NCI-H1694 treated with DMSO at 0.1 percent for 48 hours (cell line): ENCODE measurements around the gene TSPAN18.

Source experiments
- DNase-seq: peaks from one replicate; lab custom pipeline; 2025; lab: John Stamatoyannopoulos, UW

TSPAN18 gene

DNA sequence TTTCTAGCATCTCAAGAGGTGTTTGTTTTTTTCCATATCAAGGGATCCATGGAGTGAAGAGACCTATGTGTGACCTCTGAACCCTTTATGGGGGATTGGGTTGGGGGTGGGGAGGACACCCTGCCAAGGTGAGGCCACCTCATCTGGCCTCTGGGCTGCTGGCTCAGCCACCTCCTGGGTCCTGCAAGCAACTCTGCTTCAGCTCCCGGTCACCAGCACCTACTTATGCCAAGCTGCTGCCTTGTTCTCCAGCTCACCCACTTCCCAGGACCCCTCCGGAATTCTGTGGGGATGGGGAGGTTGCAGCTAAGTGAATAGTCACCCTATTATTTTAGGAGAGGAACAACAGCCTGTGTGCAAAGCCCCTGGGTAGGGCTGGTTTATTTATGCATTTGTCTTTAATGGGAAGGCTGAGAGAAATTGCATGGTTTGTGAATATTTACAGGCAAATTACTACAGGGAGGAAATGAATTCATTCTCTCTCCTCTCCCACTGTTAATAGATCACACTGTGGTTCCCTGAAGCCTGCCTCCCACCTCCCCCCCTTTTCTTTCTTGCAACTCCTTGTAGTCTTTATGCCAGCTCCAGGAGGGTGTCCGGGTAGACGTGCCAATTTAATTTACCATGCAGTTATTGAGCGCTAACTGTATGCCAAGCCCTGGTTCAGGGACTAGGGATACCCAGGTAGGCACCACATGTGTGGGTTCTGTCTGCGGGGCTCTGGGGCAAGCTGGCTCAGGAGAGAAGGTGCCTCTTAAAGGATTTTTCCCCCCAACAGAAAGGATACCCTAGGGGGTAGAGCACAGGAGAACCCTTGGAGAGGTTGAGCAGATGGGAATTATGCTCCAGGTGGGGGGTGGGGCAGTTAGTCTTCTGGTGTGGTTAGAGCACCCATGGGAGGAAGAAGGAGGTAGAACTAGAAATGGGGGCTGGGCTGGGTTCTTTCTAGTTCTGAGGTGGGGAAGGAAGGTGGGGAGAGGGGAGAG is 50.7 kb downstream of the TSPAN18 start:
- DNase-seq: no peak

DNA sequence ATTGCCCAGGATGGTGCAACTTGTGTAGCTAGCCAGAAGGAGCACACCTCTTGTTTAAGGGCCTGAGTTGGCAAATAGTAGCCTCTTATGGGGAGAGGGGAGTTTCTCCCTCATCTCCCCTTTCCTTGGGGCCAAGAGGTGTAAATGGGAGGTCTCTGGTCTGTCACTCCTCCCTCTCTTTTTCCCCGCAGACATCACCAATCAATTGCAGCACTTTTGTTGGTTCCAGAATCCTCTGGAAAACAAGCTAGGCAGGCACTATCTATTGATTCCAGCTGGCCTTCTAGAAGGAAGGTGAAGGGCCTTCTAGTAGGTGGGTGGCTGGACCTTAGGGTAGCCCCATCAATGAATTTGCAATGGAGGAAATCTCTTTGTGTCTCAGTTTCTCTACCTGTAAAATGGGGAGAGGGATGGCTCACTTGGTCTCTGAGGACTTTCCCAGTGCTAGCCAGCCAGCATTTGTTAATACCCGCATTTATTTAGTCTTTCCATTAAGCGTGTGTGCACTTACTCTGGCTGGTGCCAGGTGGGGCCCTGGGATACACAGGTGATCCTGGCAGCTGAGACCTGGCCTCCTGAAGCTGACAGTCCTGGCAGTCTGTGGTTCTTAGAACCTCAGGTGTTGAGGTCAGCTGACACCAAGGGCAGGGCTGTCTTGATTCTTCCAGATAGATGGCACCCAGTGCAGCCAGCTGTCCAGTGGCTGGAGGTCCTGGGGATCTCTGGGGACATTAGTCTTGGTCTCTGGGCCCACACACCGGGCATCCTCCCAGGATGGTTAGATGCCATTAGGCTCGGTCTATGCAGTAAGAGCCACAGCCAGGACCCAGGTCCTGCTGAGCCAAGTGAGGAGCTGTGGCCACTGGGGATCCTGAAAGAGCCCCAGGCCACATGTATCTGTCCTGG is 51.7 kb downstream of the TSPAN18 start:
- no peak for DNase-seq

DNA sequence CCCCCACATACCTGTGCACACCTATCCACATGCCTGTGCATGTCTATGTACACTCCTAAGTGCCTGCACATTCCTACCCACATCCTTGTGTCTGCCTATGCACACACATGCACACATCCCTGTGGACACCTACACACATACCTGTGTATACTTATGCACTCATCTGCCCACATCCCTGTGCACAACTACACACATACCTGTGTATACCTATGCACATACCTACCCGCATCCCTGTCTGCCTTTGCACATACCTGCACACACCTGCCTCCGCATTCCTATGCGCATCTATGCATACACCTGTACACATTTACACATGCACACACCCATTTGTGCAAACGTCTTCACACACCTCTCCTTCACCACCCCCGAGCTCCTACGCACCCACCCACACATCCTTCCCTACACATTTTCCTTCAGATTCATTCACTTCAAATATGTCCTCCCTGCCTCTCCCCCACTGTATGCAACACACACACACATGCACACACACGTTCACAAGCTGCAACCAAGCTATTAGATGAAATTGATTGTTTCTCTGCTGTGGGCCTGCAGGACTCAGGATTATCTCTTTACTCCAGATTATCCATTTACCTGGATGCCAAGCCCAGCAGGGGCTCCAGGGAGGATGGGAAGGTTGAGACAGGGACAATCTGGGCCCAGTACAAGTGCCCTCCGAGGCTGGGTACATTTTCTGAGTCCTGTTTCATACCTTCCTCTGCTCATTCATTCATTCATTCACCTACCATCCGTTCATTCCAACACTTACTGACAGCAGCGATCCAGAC is 53.2 kb downstream of the TSPAN18 start:
- DNase-seq: no peak

DNA sequence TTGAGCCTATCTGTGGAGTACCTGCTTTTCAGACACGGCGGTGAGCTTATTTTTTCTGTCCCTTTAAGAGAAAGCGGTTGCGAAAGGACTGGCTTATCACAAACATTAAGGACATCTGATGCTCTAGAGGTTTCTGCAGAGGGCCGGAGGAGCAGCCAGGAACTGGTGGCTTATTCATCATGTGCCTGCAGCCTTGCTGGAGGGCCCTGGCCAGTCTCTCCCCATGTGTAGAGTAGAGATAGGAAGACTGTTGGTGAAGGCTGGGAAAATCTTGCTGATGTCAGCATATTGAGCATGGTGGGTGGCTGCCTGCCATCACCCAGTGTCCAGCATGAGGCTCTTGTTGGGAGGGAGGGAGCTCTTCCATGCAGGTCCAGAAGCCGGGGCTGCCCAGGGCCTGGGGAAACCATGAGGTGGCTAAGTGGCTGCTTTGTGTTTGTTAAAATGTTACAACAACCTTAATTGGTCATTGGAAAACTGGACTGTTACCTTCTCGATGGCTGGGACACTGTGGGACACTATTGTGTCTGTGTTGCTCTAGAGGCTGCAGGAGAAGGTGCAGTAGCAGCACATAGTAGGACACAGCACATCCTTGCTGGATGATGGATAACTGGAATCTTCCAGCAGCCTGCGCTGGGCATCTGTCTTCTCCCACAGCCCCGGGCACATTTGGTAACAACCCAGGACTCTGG is 54.3 kb downstream of the TSPAN18 start:
- no peak for DNase-seq

DNA sequence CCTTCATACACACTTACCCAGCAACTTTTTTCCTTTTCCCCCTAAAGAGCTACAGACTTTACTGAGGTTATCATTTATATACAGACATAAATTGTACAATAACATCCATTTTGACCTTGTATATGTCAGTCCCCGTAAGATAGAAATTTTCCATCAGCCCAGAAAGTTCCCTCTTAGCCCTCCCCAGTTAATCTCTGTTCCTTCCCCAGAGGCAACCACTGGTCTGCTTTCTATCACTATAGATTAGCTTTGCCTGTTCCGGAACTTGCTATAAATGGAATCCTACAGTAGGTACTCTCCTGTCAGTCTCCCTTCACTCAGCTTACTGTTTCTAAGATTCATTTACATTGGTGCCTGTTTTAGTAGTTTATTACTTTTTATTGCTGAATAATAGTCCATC is 54.9 kb downstream of the TSPAN18 start:
- no peak for DNase-seq

DNA sequence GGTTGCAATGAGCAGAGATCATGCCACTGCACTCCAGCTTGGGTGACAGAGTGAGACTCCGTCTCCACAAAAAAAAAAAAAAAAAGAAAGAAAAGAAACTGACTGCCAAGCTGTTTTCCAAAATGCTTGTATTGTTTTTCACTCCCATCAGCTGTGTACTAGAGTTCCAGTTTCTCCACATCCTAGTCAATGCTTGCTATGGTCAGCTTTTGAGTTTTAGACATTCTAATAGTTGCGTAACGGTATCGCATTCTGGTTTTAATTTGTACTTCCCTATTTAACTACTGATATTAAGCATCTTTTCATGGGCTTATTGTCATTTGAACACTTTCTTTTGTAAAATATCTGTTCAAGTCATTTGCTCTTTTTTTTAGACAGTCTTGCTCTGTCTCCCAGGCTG is 55.7 kb downstream of the TSPAN18 start:
- no peak for DNase-seq

DNA sequence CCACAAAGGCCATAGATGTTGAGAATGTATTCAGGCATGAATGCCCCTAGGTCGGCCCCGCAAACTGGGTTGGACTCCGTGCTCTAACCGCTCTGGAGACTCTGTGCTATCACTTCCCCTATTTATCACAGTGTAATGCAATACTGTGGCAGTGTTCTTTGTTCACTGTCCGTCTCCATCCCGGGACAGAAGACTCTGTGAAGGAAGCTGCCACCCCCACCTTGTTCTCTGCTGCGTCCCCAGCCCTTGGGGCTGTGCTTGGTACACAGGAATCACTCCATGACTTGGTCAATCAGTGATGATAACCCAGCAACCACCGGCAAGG is 57.6 kb downstream of the TSPAN18 start:
- no peak for DNase-seq

DNA sequence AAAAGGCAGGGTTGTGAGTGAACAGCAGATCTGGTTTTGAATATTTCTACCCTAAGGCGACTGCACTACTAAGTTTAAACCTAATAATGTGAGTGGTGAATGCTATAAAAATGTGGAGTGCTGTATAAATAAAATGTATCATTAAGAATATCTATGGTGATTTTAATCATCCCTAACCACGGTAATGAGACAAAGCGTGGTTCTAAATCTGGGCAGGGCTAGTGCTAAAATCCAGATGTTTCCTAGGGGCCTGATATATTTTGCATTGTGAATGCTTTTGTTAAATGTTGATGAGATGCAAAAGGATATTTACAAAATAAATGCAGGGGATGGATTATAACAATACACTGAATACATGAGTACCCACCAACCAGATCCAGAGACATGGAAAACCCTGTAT is 58.1 kb downstream of the TSPAN18 start:
- no peak for DNase-seq

DNA sequence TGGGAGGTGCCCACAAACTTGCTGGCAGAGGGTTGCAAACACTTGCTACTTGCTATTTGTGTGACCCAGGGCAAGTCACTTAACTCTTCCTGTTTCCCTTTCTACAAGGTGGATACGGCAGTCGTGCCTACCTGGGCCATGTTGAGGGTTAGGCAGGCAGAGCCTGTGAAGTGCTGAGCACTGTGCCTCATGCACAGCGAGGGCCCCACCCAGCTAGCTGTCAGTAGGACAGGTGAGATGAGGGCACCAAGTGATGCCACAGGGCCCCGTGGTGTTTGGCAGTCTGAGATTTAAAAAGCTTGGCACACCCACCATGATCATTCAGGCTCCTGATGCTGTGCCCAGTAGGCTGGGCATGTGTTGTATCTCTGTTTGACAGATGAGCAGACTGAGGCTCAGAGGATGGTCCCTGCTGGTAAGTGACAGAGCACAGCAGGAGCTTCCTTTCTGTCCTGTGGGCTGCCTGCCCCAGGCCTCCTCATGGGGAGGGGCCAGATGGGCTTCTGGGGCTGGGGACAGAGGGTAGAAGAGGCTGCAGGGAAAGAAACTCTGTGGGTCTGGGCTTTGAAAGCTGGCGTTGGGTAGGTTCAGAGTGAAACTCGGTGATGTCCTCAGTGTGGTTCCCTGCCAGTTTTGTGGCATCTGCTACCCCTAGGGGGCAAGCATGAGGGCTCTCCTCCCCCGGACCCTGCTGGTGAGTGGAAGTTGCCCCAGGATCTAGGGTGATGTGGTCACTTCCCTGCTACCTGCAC is 59.3 kb downstream of the TSPAN18 start:
- peak; percentile 34 for DNase-seq

DNA sequence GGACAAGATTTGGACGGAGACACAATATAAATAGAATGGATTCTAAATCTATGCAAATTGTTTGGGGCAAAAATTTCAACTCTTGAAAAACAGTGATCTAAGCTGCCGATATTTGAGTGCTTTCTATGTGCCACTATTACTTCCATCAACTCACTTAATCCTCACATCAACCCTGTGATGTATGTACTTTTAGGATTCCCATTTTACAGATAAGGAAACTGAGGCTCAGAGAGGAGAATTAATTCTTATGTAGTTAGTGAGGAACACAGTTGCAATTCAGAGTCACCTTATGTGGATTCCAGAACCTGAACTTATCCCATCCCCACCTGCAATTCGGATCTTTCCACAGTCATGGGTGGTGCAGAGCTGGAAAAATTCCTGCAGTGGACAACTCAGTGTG is 60.3 kb downstream of the TSPAN18 start:
- DNase-seq: no peak

DNA sequence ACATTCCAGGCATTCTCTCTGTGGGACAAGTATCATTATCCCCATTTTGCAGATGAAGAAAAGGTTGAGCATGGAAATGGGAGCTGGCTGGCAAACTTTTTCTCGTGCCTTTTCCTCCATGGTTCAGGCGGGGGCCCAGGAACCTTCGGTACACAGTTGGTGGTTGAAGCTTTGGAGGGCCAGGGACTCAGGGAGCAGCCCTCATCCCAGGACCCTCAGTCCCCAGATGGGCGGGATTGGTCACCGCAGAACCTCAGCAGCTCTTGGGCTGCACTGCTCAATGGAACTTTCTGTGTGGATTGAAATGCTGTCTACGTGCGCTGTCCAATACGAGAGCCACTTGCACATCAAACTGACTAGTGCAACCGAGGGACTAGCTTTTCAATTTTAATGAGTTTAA is 61.2 kb downstream of the TSPAN18 start:
- no peak for DNase-seq

DNA sequence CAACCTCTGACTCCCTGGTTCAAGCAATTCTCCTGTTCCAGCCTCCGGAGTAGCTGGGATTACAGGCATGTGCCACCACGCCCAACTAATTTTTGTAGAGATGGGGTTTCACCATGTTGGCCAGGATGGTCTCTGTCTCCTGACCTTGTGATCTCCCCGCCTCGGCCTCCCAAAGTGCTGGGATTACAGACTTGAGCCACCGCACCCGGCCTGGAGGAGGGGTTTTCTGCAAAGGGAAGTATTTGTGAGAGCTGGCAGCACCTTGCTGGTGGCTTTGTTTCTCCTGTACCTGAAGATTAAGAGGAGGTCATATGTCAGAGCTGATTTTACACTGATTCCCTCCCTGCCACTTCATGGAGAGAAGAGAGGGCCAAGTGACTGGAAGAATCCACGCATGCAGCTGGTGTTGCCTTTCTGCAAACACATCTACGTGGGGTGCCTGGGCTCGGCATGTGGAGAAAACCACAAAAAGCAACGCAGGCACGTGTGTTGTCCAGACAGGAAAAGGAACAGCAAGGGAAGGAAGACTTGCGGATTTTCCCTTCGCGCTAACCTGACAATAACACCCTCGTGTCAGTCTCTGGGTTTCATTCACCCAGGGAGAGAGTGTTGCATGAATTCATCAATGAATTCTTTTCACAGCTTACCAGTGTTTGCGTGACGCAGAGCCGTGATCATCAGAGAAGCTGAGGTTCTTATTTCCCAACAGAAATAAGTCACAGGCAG is 61.9 kb downstream of the TSPAN18 start:
- no peak for DNase-seq

DNA sequence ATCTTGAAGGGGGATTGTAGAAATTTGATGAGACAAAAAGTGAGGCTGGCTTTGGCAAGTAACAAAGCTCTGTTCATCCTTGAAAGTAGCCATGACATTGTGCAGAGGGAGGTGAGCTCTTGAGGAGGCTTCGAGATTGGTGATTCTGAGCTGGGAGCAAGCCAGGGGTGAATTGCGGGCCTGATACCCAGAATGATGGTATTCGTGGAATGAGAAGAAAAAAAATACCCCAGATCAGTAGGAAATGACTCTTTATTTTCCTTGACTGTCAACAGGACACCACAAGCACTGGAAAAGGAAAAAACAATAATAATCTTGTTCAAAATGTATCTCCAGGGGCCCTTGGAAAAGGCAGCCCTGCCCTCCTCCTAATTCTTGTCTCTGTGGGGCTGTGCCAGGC is 62.7 kb downstream of the TSPAN18 start:
- no peak for DNase-seq

DNA sequence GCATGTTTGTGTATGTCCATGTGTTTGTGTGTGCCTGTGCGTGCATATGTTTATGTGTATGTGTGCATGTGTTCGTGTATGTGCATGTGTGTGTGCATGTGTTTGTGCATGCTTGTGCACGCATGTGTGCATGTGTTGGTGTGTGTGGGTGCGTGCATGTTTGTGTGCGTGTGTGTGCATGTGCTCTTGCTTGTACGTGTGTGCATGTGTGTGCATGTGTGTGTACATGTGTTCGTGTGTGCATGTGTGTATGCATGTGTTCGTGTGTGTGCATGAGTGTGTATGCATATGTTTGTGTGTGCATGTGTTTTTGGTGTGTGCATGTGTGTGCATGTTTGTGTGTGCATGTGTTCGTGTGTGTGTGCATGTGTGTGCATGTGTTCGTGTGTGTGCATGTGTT is 63.4 kb downstream of the TSPAN18 start:
- no peak for DNase-seq

DNA sequence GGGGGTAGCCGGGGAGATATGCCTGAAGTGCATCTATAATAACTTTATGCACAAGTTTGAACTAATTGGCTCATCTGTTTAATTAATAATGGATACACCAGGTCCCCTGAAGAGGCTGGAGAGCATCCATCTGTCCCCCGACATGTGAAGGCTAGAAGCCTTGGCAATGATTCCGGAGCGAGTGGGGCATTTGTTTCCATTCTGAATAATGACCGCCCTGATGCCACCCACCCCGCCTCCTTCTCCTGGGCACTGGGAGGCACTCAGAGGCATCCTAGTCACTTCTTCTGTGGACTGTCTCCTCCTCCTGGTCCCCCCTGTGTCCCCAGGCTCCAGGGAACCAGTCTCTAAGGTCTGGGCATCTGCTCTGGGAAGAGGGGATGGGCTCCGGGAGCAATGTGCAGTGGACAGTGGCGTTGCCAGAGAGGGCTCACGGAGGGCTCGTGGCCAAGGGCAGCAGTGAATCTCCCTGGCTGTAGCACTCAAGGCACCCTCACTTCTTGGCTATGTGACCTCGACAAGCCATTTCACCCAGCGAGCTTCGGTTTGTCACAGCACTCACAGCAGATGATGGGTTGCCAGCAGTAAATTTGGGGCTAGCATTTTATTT is 64.7 kb downstream of the TSPAN18 start:
- no peak for DNase-seq

DNA sequence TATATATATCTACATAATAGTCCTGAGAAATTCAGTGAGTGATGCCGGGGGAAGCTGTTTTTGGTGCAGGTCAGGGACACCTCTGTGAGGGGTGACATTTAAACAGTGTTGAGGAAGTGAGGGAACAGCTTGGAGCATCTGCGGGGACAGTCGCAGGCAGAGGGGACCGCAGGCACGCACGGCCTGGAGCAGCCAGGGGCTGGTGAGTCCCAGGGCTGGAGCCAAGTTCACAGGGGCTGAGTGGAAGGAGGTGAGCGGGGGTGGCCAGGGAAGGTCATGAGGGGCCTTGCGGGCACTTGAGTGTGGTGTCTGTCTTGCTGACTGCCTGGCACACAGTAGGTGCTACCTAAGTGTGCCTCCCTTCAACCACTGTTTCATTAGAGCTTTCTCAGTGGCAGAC is 65.4 kb downstream of the TSPAN18 start:
- no peak for DNase-seq

DNA sequence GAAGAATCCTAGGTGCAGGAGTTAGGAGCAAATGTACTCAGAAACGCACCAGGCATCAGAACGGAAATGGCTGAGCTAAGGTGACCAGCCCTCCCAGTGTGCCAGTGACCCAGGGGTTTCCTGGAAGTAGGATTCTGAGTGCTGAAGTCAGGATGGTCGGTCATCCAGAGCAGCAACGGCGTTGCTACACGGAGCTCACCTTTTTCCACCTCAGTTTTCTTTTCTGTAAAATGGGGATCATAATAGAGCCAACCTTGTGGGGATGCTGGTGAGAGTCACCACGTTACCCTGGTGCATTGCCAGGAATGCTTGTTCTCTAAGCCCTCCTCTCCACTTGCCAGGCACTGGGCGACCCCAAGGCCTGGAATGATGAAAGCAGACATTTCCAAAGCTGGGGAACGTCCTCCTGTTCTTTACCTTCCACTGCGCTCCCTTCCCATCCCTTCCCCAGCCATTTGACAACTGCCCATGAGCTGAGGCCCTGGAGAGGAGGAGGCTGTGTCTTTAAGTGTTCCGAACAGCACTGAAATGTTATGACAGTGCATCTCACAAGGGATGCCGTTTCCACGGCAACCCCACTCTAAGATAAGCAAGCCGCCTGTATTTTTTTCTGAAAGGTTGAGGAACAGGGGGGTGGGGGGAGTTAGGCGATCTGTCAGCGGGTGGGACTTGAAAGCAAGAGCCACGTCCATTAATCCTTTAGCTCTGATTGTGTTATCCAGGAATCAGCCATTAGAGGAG is 66.8 kb downstream of the TSPAN18 start:
- DNase-seq: no peak

DNA sequence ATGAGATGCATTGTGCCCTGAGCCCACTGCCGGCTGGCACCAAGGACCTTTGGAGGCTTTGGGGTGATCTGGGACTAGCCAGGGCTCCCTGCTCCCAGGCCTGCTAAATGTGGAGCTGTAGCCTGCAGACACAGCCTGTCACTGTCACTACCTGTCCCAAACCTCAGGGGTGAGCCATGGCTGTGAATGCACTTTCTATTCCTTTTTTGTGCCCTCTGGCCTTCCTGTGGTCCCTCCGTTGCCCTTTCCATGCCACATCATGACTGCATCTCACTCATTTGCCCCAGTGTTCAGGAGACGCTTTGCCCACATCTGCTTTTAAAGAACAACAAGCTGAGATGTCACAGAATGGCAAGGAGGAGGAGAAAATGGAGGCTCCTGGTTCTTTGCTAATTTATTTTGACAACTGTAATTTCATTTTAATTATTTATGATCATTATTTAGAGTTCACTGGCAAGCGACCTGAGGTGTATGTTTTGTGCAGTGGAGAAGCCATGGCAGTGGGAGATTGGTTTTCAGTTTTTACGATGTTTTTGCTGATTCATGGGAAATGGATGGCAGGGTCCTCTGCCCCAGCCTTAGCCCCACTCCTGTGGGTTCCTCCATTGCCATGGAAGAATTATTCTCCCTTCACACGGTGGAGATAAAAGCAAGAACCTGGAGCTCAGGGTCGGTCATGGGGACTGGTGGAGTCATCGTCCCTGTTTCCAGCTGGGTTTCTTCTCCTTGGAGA is 69.2 kb downstream of the TSPAN18 start:
- no peak for DNase-seq
